ENCODE measurements around the gene E2F4. TPM values are rescaled to one million over a fixed set of nuclear protein-coding genes. Genes with fewer than 3 reads are reported as not detected.

E2F4 gene
- total RNA-seq, 1 donor from 2014 or later = 47.1 TPM

- no peak for TF ChIP-seq CTCF (IDR thresholded peaks at IDR 0.05; ENCODE audit: insufficient read depth, low read length, severe bottlenecking)
- DNase-seq (ENCODE audit: low read depth) = no peak
- no peak for FAIRE-seq
- no peak overlapping the region for H3K4me3 ChIP-seq (ENCODE audit: low read depth, low read length)
- H3K27me3 ChIP-seq (ENCODE audit: control insufficient read depth, insufficient read depth, low read length) = no peaks in the 10 kb centered on the region
- H3K36me3 ChIP-seq (ENCODE audit: control insufficient read depth, insufficient read depth, low read length) = peaks cover 30% of the 10 kb centered on the region
These were observed 12.1 kb downstream of the E2F4 start for GRCh38 chr16:67204076-67204475.

- peak; percentile 28 for FAIRE-seq
- peaks cover 23% of the 10 kb centered on the region for H3K36me3 ChIP-seq (ENCODE audit: control insufficient read depth, insufficient read depth, low read length)
- no peak for TF ChIP-seq CTCF (IDR thresholded peaks at IDR 0.05; ENCODE audit: insufficient read depth, low read length, severe bottlenecking)
These were observed 14.3 kb downstream of the E2F4 start for GRCh38 chr16:67206129-67206837.

GRCh38 chr16:67206838-67207248 lies 14.9 kb downstream of the E2F4 start:
- FAIRE-seq = no peak
- no peak for TF ChIP-seq CTCF (IDR thresholded peaks at IDR 0.05; ENCODE audit: insufficient read depth, low read length, severe bottlenecking)
- H3K4me3 ChIP-seq (ENCODE audit: low read depth, low read length) = no peak overlapping the region
- DNase-seq (ENCODE audit: low read depth) = peak; percentile 67
- peaks cover 17% of the 10 kb centered on the region for H3K36me3 ChIP-seq (ENCODE audit: control insufficient read depth, insufficient read depth, low read length)
- H3K27me3 ChIP-seq (ENCODE audit: control insufficient read depth, insufficient read depth, low read length) = no peaks in the 10 kb centered on the region

More at GRCh38 chr16:67206129-67206837, 14.3 kb downstream of the E2F4 start:
- H3K27me3 ChIP-seq (ENCODE audit: control insufficient read depth, insufficient read depth, low read length) = no peaks in the 10 kb centered on the region
- DNase-seq (ENCODE audit: low read depth) = no peak
- no peak overlapping the region for H3K4me3 ChIP-seq (ENCODE audit: low read depth, low read length)

GRCh38 chr16:67207249-67208091 lies 15.5 kb downstream of the E2F4 start:
- Histone ChIP-seq H3K27me3 (ENCODE audit: control insufficient read depth, insufficient read depth, low read length) (no peaks in the 10 kb centered on the region), H3K36me3 (ENCODE audit: control insufficient read depth, insufficient read depth, low read length) (peaks cover 12% of the 10 kb centered on the region), H3K4me3 (ENCODE audit: low read depth, low read length) (no peak overlapping the region)
- peak; percentile 61 for DNase-seq (ENCODE audit: low read depth)
- FAIRE-seq = no peak
- TF ChIP-seq CTCF (IDR thresholded peaks at IDR 0.05; ENCODE audit: insufficient read depth, low read length, severe bottlenecking) = no peak

GRCh38 chr16:67208154-67208896 lies 16.4 kb downstream of the E2F4 start:
- FAIRE-seq = no peak
- DNase-seq (ENCODE audit: low read depth) = no peak
- Histone ChIP-seq H3K27me3 (ENCODE audit: control insufficient read depth, insufficient read depth, low read length) (no peaks in the 10 kb centered on the region), H3K36me3 (ENCODE audit: control insufficient read depth, insufficient read depth, low read length) (peaks cover 8% of the 10 kb centered on the region), H3K4me3 (ENCODE audit: low read depth, low read length) (no peak overlapping the region)
- TF ChIP-seq CTCF (IDR thresholded peaks at IDR 0.05; ENCODE audit: insufficient read depth, low read length, severe bottlenecking) = no peak
